OCI-LY1 (cell line): ENCODE measurements around the gene KRTAP5-3.

Experiments
- H2AFZ ChIP-seq: fragments of 200-600 bp; sonication (generic), shearing (Covaris generic); 2 replicates; pipeline ENCODE4 v1.6.0; 2014; ENCODE audit warnings: antibody characterized with exemption, mild to moderate bottlenecking, low read length
- H3F3A ChIP-seq: fragments of 200-600 bp; sonication (generic), shearing (Covaris generic); 2 replicates; pipeline ENCODE4 v1.6.0; 2014; ENCODE audit warnings: mild to moderate bottlenecking, antibody characterized with exemption, low read length, moderate library complexity; ENCODE audit not compliant: insufficient read depth
- H3K27ac ChIP-seq: fragments of 200-600 bp; sonication (generic); 2 replicates; pipeline ENCODE4 v1.5.1; 2014; ENCODE audit warnings: low read length, mixed run types, mild to moderate bottlenecking, low read depth; ENCODE audit not compliant: poor library complexity, severe bottlenecking
- H3K27me3 ChIP-seq: fragments of 200-600 bp; sonication (generic); 2 replicates; pipeline ENCODE4 v1.6.0; 2014; ENCODE audit warnings: antibody characterized with exemption, mild to moderate bottlenecking, low read length, moderate library complexity; ENCODE audit not compliant: insufficient read depth
- H3K36me3 ChIP-seq: fragments of 200-600 bp; sonication (generic); 2 replicates; pipeline ENCODE4 v1.6.1; 2014; ENCODE audit warnings: mild to moderate bottlenecking, antibody characterized with exemption, low read length, moderate library complexity, mixed read lengths; ENCODE audit not compliant: insufficient read depth
- H3K4me1 ChIP-seq: fragments of 200-600 bp; sonication (generic); 2 replicates; pipeline ENCODE4 v1.5.1; 2014; ENCODE audit warnings: mild to moderate bottlenecking, low read length, moderate library complexity; ENCODE audit not compliant: insufficient read depth, severe bottlenecking
- H3K4me2 ChIP-seq: fragments of 200-600 bp; sonication (generic), shearing (Covaris generic); 2 replicates; pipeline ENCODE4 v1.6.1; 2014; ENCODE audit warnings: low read length
- H3K4me3 ChIP-seq: fragments of 200-600 bp; sonication (generic); 2 replicates; pipeline ENCODE4 v1.5.1; 2014; ENCODE audit warnings: low read length, low read depth, mild to moderate bottlenecking, mixed read lengths; ENCODE audit not compliant: poor library complexity, severe bottlenecking
- H3K79me2 ChIP-seq: fragments of 200-600 bp; shearing (Covaris generic); 2 replicates; pipeline ENCODE4 v1.6.1; 2016; ENCODE audit warnings: mixed run types, low read length, mixed read lengths; ENCODE audit not compliant: insufficient read depth
- H3K9ac ChIP-seq: fragments of 200-600 bp; sonication (generic), shearing (Covaris generic); 2 replicates; pipeline ENCODE4 v1.6.1; 2014; ENCODE audit warnings: mild to moderate bottlenecking, low read length, mixed read lengths
- H3K9me2 ChIP-seq: fragments of 200-600 bp; sonication (generic), shearing (Covaris generic); 2 replicates; pipeline ENCODE4 v1.6.1; 2014; ENCODE audit warnings: low read depth, mild to moderate bottlenecking, low read length, mixed read lengths
- H3K9me3 ChIP-seq: fragments of 200-600 bp; shearing (Covaris generic); 2 replicates; pipeline ENCODE4 v1.6.1; 2014; ENCODE audit warnings: low read length, mixed read lengths
- H4K20me1 ChIP-seq: fragments of 200-600 bp; sonication (generic), shearing (Covaris generic); 2 replicates; pipeline ENCODE4 v1.6.0; 2016; ENCODE audit warnings: mild to moderate bottlenecking, low read length; ENCODE audit not compliant: insufficient read depth
- EZH2 ChIP-seq: fragments of 200-600 bp; sonication (generic), shearing (Covaris generic); IDR thresholded peaks from 2 replicates; pipeline ENCODE4 v1.8.0; 2017; ENCODE audit warnings: borderline replicate concordance, mixed run types, mild to moderate bottlenecking, antibody characterized with exemption, low read length, moderate library complexity, mixed read lengths
- TF ChIP-seq, protein P1 (sequence below): fragments of 200-600 bp; sonication (generic), shearing (Covaris generic); IDR thresholded peaks from 2 replicates; pipeline ENCODE4 v1.5.1; 2017; ENCODE audit warnings: mild to moderate bottlenecking, antibody characterized with exemption, low read length, moderate library complexity, mixed read lengths

The KRTAP5-3 gene

DNA sequence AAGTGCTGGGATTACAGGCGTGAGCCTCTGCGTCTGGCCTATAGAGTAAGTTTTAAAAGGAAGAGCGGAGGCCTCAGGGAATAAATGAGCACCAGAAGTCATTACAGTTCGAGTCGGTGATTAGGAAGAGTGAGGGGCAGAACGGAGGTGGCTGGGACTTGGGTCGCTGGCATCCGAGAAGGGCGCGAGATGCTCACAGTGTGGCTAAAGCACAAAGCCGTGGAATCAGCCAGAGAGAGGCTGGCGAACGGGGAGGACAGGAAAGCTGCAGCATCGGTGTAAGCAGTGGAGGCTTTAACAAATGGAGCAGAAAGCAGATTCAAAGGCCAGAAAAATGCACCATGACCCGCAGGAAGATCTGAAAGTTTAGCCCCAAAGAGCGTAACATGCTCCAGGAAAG lies 16.4 kb upstream of the KRTAP5-3 start:
- Histone ChIP-seq H3K9ac (no peak overlapping the region), H3K4me1 (no peaks in the 10 kb centered on the region), H3F3A (no peaks in the 10 kb centered on the region), H3K9me2 (no peaks in the 10 kb centered on the region), H3K79me2 (no peaks in the 10 kb centered on the region), H3K27me3 (no peaks in the 10 kb centered on the region), H2AFZ (no peak overlapping the region), H3K4me2 (no peak overlapping the region), H3K4me3 (no peak overlapping the region), H4K20me1 (no peaks in the 10 kb centered on the region), H3K9me3 (no peaks in the 10 kb centered on the region), H3K27ac (no peak overlapping the region), H3K36me3 (no peaks in the 10 kb centered on the region)
- no peak for TF ChIP-seq EZH2
- TF ChIP-seq, protein P1, sequence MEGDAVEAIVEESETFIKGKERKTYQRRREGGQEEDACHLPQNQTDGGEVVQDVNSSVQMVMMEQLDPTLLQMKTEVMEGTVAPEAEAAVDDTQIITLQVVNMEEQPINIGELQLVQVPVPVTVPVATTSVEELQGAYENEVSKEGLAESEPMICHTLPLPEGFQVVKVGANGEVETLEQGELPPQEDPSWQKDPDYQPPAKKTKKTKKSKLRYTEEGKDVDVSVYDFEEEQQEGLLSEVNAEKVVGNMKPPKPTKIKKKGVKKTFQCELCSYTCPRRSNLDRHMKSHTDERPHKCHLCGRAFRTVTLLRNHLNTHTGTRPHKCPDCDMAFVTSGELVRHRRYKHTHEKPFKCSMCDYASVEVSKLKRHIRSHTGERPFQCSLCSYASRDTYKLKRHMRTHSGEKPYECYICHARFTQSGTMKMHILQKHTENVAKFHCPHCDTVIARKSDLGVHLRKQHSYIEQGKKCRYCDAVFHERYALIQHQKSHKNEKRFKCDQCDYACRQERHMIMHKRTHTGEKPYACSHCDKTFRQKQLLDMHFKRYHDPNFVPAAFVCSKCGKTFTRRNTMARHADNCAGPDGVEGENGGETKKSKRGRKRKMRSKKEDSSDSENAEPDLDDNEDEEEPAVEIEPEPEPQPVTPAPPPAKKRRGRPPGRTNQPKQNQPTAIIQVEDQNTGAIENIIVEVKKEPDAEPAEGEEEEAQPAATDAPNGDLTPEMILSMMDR: no peak

DNA sequence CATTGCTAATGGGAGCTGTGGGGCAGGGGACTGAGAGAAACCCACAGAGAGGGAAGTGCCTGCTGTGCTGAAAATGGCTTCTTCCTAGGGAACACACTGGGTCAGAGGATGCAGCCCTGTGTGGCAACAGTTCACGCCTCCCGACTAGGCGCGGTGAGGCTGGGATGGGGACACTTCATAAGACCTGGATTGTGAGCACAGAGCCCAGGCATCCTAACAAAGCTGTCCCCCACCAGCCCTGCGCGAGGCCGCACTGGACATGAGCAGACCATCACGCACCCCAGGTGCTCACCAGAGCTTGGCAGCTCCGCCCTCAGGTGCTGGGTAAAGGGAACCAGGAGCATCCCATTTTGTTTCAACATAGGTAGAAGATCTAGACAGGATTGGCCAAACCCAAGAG lies 15.5 kb upstream of the KRTAP5-3 start:
- no peak overlapping the region for H3K9ac ChIP-seq
- no peaks in the 10 kb centered on the region for H3K79me2 ChIP-seq
- no peaks in the 10 kb centered on the region for H3K4me1 ChIP-seq
- H3K36me3 ChIP-seq: no peaks in the 10 kb centered on the region
- no peaks in the 10 kb centered on the region for H3K9me3 ChIP-seq
- H3K4me2 ChIP-seq: no peak overlapping the region
- H3K27me3 ChIP-seq: no peaks in the 10 kb centered on the region
- H3K9me2 ChIP-seq: no peaks in the 10 kb centered on the region
- H3F3A ChIP-seq: no peaks in the 10 kb centered on the region
- no peak overlapping the region for H3K27ac ChIP-seq
- H4K20me1 ChIP-seq: no peaks in the 10 kb centered on the region
- no peak for TF ChIP-seq EZH2
- TF ChIP-seq, protein P1: no peak
- no peak overlapping the region for H3K4me3 ChIP-seq
- no peak overlapping the region for H2AFZ ChIP-seq

DNA sequence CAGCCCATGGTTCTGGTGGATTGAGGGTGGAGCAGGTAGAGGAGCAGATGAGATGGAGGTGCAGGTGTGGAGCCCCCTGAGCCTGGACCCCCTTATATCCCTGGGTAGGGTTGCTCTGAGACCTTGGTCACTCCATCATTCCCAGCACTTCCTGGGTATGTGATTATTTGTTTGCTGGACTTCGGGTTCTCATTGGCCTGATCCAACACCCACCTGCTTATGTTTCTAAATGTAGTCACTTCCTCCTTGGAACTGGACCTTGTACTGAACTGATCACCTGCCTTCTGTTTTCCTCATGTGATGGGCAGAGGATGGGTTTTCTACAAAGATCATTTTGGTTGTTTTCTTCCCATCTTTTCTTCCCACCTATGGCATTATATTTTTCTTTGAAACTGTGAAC lies 13.8 kb upstream of the KRTAP5-3 start, which contains the start of gene KRTAP5-4:
Gene KRTAP5-4 (minus strand): TSS at position 53 of the 400 bp plus-strand sequence. CDS start 45 bp downstream, at position 8.
- no peak within 1 kb of the TSS for H2AFZ ChIP-seq
- no peaks in the 10 kb centered on the region for H3K36me3 ChIP-seq
- no peak within 1 kb of the TSS for H3K4me3 ChIP-seq
- H3K27me3 ChIP-seq: no peaks in the 10 kb centered on the region; the same call in 1 of the 2 replicates
- H3K27ac ChIP-seq: no peak within 1 kb of the TSS
- H3K4me1 ChIP-seq: no peaks in the 10 kb centered on the region
- no peak within 1 kb of the TSS for H3K4me2 ChIP-seq
- H3K9ac ChIP-seq: no peak within 1 kb of the TSS
- TF ChIP-seq, protein P1: no peak
- no peak for TF ChIP-seq EZH2
- no peaks in the 10 kb centered on the region for H3K9me2 ChIP-seq
- no peaks in the 10 kb centered on the region for H3F3A ChIP-seq
- H3K9me3 ChIP-seq: no peaks in the 10 kb centered on the region
- H4K20me1 ChIP-seq: no peaks in the 10 kb centered on the region
- no peaks in the 10 kb centered on the region for H3K79me2 ChIP-seq
